K562 (cell line): ENCODE results near the gene WDR13. TPM values are rescaled to one million over a fixed set of nuclear protein-coding genes. Genes with fewer than 3 reads are reported as not detected.

Experiments
- EP300 ChIP-seq: IDR thresholded peaks from 2 replicates; pipeline ENCODE4 v1.6.1; 2012; ENCODE audit warnings: low read length, improper control_type of control experiment
- ETV1 ChIP-seq: fragments of 450-650 bp; conservative IDR thresholded peaks from 2 replicates; pipeline ENCODE4 v1.6.1; 2016; ENCODE audit warnings: missing genetic modification characterization, control low read depth, low read depth, missing compliant biosample characterization
- GATAD2B ChIP-seq: fragments of 450-650 bp; IDR thresholded peaks from 2 replicates; pipeline ENCODE4 v1.6.1; 2017; ENCODE audit warnings: mild to moderate bottlenecking, borderline replicate concordance
- KAT7 ChIP-seq: sonication (generic); formaldehyde crosslinking; IDR thresholded peaks from 2 replicates; pipeline ENCODE4 v1.8.0; 2022; ENCODE audit warnings: missing genetic modification reagents, mild to moderate bottlenecking, borderline replicate concordance
- KLF13 ChIP-seq: fragments of 450-650 bp; IDR thresholded peaks from 2 replicates; pipeline ENCODE4 v1.6.1; 2016; ENCODE audit warnings: missing genetic modification characterization, low read depth, mild to moderate bottlenecking, missing compliant biosample characterization, moderate library complexity, borderline replicate concordance
- NFRKB ChIP-seq: fragments of 450-650 bp; IDR thresholded peaks from 2 replicates; pipeline ENCODE4 v1.6.1; 2016; ENCODE audit warnings: low read depth
- NR2C1 ChIP-seq, 2 experiments: fragments of 450-650 bp; IDR thresholded peaks; 2 replicates each; pipeline ENCODE4 v1.6.1; 2017; ENCODE audit warnings: mild to moderate bottlenecking in 2 of 2, antibody characterized with exemption in 1 of 2, inconsistent platforms in 1 of 2, missing compliant biosample characterization in 1 of 2, missing genetic modification characterization in 1 of 2
- PML ChIP-seq: IDR thresholded peaks from 2 replicates; pipeline ENCODE4 v1.6.1; 2012; ENCODE audit warnings: low read length, inconsistent platforms
- POLR2G ChIP-seq: fragments of 200-400 bp; formaldehyde crosslinking; IDR thresholded peaks from 2 replicates; pipeline ENCODE4 v1.6.1; 2017; ENCODE audit warnings: low read depth, mild to moderate bottlenecking, antibody characterized with exemption, low read length, moderate library complexity
- THRAP3 ChIP-seq: fragments of 450-650 bp; IDR thresholded peaks from 2 replicates; pipeline ENCODE4 v1.6.1; 2016; ENCODE audit warnings: mild to moderate bottlenecking, inconsistent platforms, borderline replicate concordance
- ZNF24 ChIP-seq: fragments of 450-650 bp; IDR thresholded peaks from 2 replicates; pipeline ENCODE4 v1.6.1; 2016
- ZNF384 ChIP-seq: IDR thresholded peaks from 2 replicates; pipeline ENCODE4 v1.6.1; 2012; ENCODE audit warnings: low read depth, low read length, improper control_type of control experiment
- ZNF41 ChIP-seq: fragments of 250-450 bp; sonication (Bioruptor Pico); conservative IDR thresholded peaks from 2 replicates; pipeline ENCODE4 v1.4.0; 2020; ENCODE audit warnings: mild to moderate bottlenecking
- ZNF717 ChIP-seq: fragments of 250-450 bp; sonication (Bioruptor Pico); IDR thresholded peaks from 2 replicates; pipeline ENCODE4 v1.5.0; 2021
- polyA plus RNA-seq, 8 experiments: library from polyadenylated mRNA; depleted of rRNA in 4 of 8; stranded (reverse) in 5 of 8; unstranded in 3 of 8; fragments of >200 nt; fragmentation: Nextera tagmentation in 2 of 8; fragmentation: Illumina TruSeq in 1 of 8; extraction: Ambion mirVana in 2 of 8; extraction: Trizol in 1 of 8; gene quantifications; 2 replicates each; pipeline versions ENCODE4 v1.2.1 to v1.2.3, GENCODE V29; 2011 to 2014; ENCODE audit warnings: inconsistent platforms in 1 of 8, missing spikeins in 1 of 8
- total RNA-seq, 7 experiments: library from RNA; depleted of rRNA in 6 of 7; stranded (reverse); fragments of >200 nt in 6 of 7; fragmentation: Illumina TruSeq in 2 of 7; extraction: Trizol in 2 of 7; gene quantifications; 2 replicates each; pipeline versions ENCODE4 v1.2.1 to v1.2.3, GENCODE V29; 2011 to 2021; ENCODE audit warnings: low replicate concordance in 1 of 7
- TF ChIP-seq, protein P1 (sequence below): sonication (generic); formaldehyde crosslinking; IDR thresholded peaks from 2 replicates; pipeline ENCODE4 v1.8.0; 2022; ENCODE audit warnings: mild to moderate bottlenecking, missing genetic modification reagents
- TF ChIP-seq, protein P2 (sequence below): fragments of 450-650 bp; IDR thresholded peaks from 2 replicates; pipeline ENCODE4 v1.6.1; 2016; ENCODE audit warnings: antibody characterized with exemption
- TF ChIP-seq, protein P3 (sequence below): sonication (generic); formaldehyde crosslinking; IDR thresholded peaks from 2 replicates; pipeline ENCODE4 v1.5.0; 2020; ENCODE audit warnings: missing genetic modification reagents

Gene WDR13
- total and polyA plus RNA-seq, 9 of the 15 experiments (the other 6 are each of a cell fraction or from before 2014, with no cell fraction given) = 7.4 to 70.5 (median 31.4) TPM

DNA sequence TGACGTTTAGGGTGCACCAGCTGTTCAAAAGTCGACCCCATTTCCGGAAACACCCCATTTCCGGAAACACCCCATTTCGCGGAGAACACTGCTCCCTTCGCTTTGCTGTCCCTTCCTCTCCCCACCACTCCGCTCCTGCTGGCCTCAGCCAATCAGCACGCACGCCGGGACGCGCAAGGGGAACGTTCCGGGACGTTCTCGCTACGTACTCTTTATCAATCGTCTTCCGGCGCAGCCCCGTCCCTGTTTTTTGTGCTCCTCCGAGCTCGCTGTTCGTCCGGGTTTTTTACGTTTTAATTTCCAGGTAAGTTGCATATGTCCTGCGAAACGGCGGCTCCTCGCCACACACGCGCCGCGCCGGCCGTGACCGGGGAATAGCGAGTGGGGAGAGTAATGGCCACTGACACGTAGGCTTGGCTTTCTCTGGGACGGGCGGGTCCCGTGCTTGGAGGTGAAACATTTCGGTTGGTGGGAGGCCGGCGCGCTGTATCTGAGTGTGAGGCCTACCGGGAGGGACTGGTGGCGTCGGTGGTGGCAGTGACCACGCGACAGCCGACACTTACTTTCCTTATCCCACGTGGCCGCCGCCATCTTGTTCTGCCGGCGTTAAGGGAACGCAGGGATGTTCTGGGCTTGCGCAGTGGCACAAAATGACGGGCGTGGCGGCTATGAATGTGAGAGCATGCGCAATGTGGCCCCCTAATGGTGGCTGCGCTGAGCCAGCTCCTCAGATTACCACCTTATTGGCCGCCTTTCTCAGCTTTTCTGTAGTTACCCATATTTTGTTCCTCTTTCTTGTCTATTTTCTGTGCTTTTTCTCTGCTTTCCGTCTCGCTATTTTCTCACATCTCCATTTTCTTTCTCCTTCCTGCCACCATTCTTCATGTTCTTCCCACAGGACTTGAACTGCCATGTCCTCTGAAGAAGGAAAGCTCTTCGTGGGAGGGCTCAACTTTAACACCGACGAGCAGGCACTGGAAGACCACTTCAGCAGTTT lies 22.7 kb upstream of the WDR13 start, which contains the start of gene RBM3 (continued):
- TF ChIP-seq, protein P1, sequence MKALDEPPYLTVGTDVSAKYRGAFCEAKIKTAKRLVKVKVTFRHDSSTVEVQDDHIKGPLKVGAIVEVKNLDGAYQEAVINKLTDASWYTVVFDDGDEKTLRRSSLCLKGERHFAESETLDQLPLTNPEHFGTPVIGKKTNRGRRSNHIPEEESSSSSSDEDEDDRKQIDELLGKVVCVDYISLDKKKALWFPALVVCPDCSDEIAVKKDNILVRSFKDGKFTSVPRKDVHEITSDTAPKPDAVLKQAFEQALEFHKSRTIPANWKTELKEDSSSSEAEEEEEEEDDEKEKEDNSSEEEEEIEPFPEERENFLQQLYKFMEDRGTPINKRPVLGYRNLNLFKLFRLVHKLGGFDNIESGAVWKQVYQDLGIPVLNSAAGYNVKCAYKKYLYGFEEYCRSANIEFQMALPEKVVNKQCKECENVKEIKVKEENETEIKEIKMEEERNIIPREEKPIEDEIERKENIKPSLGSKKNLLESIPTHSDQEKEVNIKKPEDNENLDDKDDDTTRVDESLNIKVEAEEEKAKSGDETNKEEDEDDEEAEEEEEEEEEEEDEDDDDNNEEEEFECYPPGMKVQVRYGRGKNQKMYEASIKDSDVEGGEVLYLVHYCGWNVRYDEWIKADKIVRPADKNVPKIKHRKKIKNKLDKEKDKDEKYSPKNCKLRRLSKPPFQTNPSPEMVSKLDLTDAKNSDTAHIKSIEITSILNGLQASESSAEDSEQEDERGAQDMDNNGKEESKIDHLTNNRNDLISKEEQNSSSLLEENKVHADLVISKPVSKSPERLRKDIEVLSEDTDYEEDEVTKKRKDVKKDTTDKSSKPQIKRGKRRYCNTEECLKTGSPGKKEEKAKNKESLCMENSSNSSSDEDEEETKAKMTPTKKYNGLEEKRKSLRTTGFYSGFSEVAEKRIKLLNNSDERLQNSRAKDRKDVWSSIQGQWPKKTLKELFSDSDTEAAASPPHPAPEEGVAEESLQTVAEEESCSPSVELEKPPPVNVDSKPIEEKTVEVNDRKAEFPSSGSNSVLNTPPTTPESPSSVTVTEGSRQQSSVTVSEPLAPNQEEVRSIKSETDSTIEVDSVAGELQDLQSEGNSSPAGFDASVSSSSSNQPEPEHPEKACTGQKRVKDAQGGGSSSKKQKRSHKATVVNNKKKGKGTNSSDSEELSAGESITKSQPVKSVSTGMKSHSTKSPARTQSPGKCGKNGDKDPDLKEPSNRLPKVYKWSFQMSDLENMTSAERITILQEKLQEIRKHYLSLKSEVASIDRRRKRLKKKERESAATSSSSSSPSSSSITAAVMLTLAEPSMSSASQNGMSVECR = peak; percentile 95
- TF ChIP-seq GATAD2B (peak; percentile 69; the same call in 1 of the 2 replicates), NFRKB (peak; percentile 90), KLF13 (tag) (0 out of 2 replicates have a peak, but pooled peaks have one; percentile 55), ETV1 (tag) (peak; percentile 86), NR2C1 (IDR thresholded peaks at IDR 0.05) (peak; percentile 83; the same call in 1 of the 2 replicates), NR2C1 (tag; IDR thresholded peaks at IDR 0.05) (no peak), ZNF384 (no peak), ZNF717 (CRISPR knock-in tag) (no peak), EP300 (0 out of 2 replicates have a peak, but pooled peaks have one; percentile 12), ZNF24 (no peak), KAT7 (no peak; the same call in 1 of the 2 replicates), POLR2G (peak; percentile 96), PML (peak; percentile 82), THRAP3 (peak; percentile 71; the same call in 1 of the 2 replicates), ZNF41 (CRISPR knock-in tag) (no peak)
- TF ChIP-seq, protein P2, sequence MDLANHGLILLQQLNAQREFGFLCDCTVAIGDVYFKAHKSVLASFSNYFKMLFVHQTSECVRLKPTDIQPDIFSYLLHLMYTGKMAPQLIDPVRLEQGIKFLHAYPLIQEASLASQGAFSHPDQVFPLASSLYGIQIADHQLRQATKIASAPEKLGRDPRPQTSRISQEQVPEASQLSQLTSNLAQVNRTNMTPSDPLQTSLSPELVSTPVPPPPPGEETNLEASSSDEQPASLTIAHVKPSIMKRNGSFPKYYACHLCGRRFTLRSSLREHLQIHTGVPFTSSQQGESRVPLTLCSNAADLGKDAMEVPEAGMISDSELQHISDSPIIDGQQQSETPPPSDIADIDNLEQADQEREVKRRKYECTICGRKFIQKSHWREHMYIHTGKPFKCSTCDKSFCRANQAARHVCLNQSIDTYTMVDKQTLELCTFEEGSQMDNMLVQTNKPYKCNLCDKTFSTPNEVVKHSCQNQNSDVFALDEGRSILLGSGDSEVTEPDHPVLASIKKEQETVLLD = peak; percentile 94
- TF ChIP-seq, protein P3, sequence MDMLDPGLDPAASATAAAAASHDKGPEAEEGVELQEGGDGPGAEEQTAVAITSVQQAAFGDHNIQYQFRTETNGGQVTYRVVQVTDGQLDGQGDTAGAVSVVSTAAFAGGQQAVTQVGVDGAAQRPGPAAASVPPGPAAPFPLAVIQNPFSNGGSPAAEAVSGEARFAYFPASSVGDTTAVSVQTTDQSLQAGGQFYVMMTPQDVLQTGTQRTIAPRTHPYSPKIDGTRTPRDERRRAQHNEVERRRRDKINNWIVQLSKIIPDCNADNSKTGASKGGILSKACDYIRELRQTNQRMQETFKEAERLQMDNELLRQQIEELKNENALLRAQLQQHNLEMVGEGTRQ = peak; percentile 67
